DND-41 (cell line): ENCODE data around the gene FYB2.

Source experiments
- ATAC-seq: fragments of 200-7000 bp; cut with Tn5 transposase; 3 replicates; pipeline ENCODE4 v1.9.1; 2021; ENCODE audit warnings: low read depth; ENCODE audit not compliant: insufficient read depth
- DNase-seq: peaks from one replicate; pipeline ENCODE4 v3.0.0-alpha.2; 2020
- H2AFZ ChIP-seq: 2 replicates; pipeline ENCODE4 v1.6.0; 2012; ENCODE audit warnings: low read depth, low read length
- H3K27ac ChIP-seq: 2 replicates; pipeline ENCODE4 v1.5.1; 2012; ENCODE audit warnings: low read length, inconsistent platforms
- H3K27me3 ChIP-seq: fragments of 200-600 bp; sonication (generic); 2 replicates; pipeline ENCODE4 v1.6.0; 2012; ENCODE audit warnings: low read length, mild to moderate bottlenecking, inconsistent platforms; ENCODE audit not compliant: insufficient read depth, poor library complexity
- H3K36me3 ChIP-seq: 2 replicates; pipeline ENCODE4 v1.5.1; 2012; ENCODE audit warnings: low read length, inconsistent platforms; ENCODE audit not compliant: insufficient read depth
- H3K4me1 ChIP-seq: 2 replicates; pipeline ENCODE4 v1.5.1; 2012; ENCODE audit warnings: mild to moderate bottlenecking, low read length; ENCODE audit not compliant: insufficient read depth
- H3K4me2 ChIP-seq: 2 replicates; pipeline ENCODE4 v1.6.0; 2012; ENCODE audit warnings: mild to moderate bottlenecking, moderate library complexity, low read length, inconsistent platforms; ENCODE audit not compliant: insufficient read depth
- H3K4me3 ChIP-seq, 2 experiments: fragments of 200-600 bp in 1 of 2; shearing (Covaris generic) in 1 of 2; 2 replicates each; pipeline ENCODE4 v1.5.1; 2012 to 2016; ENCODE audit warnings: inconsistent platforms in 2 of 2, low read length in 2 of 2, mild to moderate bottlenecking in 2 of 2, low read depth in 1 of 2, moderate library complexity in 1 of 2
- H3K79me2 ChIP-seq: 2 replicates; pipeline ENCODE4 v1.6.0; 2012; ENCODE audit warnings: low read length, inconsistent platforms; ENCODE audit not compliant: insufficient read depth
- H3K9ac ChIP-seq: 2 replicates; pipeline ENCODE4 v1.6.0; 2012; ENCODE audit warnings: low read depth, mild to moderate bottlenecking, inconsistent platforms, low read length, moderate library complexity
- H3K9me3 ChIP-seq: 2 replicates; pipeline ENCODE4 v1.5.1; 2012; ENCODE audit warnings: low read length, moderate library complexity, mild to moderate bottlenecking, inconsistent platforms; ENCODE audit not compliant: insufficient read depth, severe bottlenecking
- H4K20me1 ChIP-seq: 2 replicates; pipeline ENCODE4 v1.6.0; 2012; ENCODE audit warnings: low read length; ENCODE audit not compliant: insufficient read depth
- CTCF ChIP-seq: IDR thresholded peaks from 2 replicates; pipeline ENCODE4 v1.5.1; 2012; ENCODE audit warnings: borderline replicate concordance, low read length, moderate library complexity, mild to moderate bottlenecking; ENCODE audit not compliant: poor library complexity, severe bottlenecking; ENCODE audit errors: extremely low read depth
- EZH2 ChIP-seq: IDR thresholded peaks from 3 replicates; pipeline ENCODE4 v1.6.1; 2012; ENCODE audit warnings: borderline replicate concordance, low read depth, mild to moderate bottlenecking, moderate library complexity, low read length, inconsistent platforms; ENCODE audit not compliant: severe bottlenecking

The FYB2 gene

DNA sequence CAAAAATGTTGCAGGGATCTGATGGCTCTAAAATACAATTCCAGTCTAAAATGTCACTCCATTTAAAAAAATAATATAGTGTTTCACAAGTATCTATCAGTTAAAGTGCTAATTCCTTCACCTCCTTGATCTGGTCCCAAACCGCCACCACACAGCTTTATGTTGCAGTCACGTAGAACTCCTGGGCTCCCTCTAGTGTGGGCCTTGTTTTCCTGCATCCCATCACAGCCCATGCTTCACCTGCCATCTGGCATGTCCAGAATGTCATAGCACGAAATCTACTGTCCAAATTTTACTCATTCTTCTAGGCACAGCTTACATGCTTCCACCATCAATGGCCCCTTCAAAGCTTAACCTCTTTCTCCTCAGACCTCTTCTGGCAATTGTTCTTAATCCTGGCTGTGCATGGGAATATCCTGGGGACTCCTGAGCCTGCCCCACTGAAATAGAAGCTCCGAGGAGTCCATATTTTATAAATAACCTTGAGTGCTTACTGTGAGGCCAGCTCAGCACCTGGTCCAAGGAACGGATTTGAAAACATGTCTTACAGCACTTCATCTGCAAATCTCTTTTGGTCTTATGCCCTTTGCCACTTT is 15.5 kb downstream of the FYB2 start:
- Histone ChIP-seq H3K4me3 (no peak overlapping the region), H3K79me2 (no peaks in the 10 kb centered on the region), H3K4me2 (no peak overlapping the region), H3K4me1 (no peaks in the 10 kb centered on the region), H3K36me3 (no peaks in the 10 kb centered on the region), H4K20me1 (no peaks in the 10 kb centered on the region), H3K27ac (no peak overlapping the region), H3K9me3 (no peaks in the 10 kb centered on the region), H3K9ac (no peak overlapping the region), H3K27me3 (no peaks in the 10 kb centered on the region), H2AFZ (no peak overlapping the region)
- no peak for TF ChIP-seq EZH2
- peak; percentile 70 for TF ChIP-seq CTCF
- DNase-seq (peak; percentile 36), ATAC-seq (peak; percentile 78)

- Histone ChIP-seq H3K4me1 (no peaks in the 10 kb centered on the region), H3K27ac (no peak overlapping the region), H3K36me3 (no peaks in the 10 kb centered on the region), H3K79me2 (no peaks in the 10 kb centered on the region), H3K4me3 (no peak overlapping the region), H3K9ac (no peak overlapping the region), H3K9me3 (no peaks in the 10 kb centered on the region), H3K4me2 (no peak overlapping the region), H4K20me1 (no peaks in the 10 kb centered on the region), H3K27me3 (no peaks in the 10 kb centered on the region), H2AFZ (no peak overlapping the region)
- DNase-seq (no peak), ATAC-seq (no peak)
- no peak for TF ChIP-seq CTCF
- no peak for TF ChIP-seq EZH2
These were observed 19.4 kb downstream of the FYB2 start for GRCh38 chr1:56799605-56800400.

DNA sequence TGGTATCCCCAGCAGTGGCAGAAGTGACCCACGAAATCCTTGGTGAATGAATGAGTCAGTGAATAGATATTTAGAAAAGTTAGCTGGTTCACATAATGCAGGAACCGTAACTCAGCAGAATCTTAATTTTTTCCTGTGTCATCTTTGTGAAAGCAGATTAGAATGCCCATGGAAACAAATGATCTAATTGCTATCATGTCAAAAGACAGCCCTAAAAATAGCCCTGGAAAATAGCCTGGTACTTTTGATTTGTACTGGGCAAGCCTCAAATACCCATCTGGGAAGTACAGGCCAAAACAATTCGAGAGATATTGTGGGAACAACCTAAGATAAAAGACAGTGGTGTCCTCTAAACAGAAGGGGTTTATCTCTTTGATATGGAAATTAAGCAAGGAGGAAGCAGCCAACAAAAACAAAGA is 21.1 kb downstream of the FYB2 start:
- Histone ChIP-seq H3K4me2 (no peak overlapping the region), H4K20me1 (no peaks in the 10 kb centered on the region), H3K4me1 (no peaks in the 10 kb centered on the region), H2AFZ (no peak overlapping the region), H3K4me3 (no peak overlapping the region), H3K27ac (no peak overlapping the region), H3K27me3 (no peaks in the 10 kb centered on the region), H3K9me3 (no peaks in the 10 kb centered on the region), H3K79me2 (no peaks in the 10 kb centered on the region), H3K9ac (no peak overlapping the region), H3K36me3 (no peaks in the 10 kb centered on the region)
- DNase-seq (no peak), ATAC-seq (no peak)
- TF ChIP-seq CTCF (no peak), EZH2 (no peak)
